HEK293T (cell line): Measurements from ENCODE around the gene COQ10B.
"Not testable (repeated sequence)": the region's sequence is repeated elsewhere in the genome, so short reads cannot be mapped to it uniquely, and the experiment has no call there.

Experiments used
- CTCF ChIA-PET: fragments of 350-600 bp; formaldehyde crosslinking; extraction: SDS; loops from one replicate; lab custom pipeline; 2021; ENCODE audit warnings: antibody characterized with exemption, inconsistent platforms; lab: Yijun Ruan, JAX
- POLR2A ChIA-PET: fragments of 350-600 bp; formaldehyde crosslinking; extraction: SDS; loops from one replicate; lab custom pipeline; 2020; ENCODE audit warnings: antibody characterized with exemption, inconsistent platforms; lab: Yijun Ruan, JAX
- DNase-seq: peaks from one replicate; pipeline ENCODE4 v3.0.0; 2012; ENCODE audit warnings: mixed read lengths; ENCODE audit errors: extremely low spot score
- ARNT ChIP-seq: fragments of 450-650 bp; IDR thresholded peaks from 2 replicates; pipeline ENCODE4 v1.6.1; 2017; ENCODE audit warnings: mild to moderate bottlenecking
- BHLHE40 ChIP-seq: fragments of 450-650 bp; IDR thresholded peaks from 2 replicates; pipeline ENCODE4 v1.6.1; 2016; ENCODE audit warnings: mild to moderate bottlenecking, moderate library complexity, borderline replicate concordance
- CTBP1 ChIP-seq: fragments of 450-650 bp; IDR thresholded peaks from 2 replicates; pipeline ENCODE4 v1.6.1; 2016; ENCODE audit warnings: borderline replicate concordance
- ELF4 ChIP-seq: fragments of 450-650 bp; IDR thresholded peaks from 2 replicates; pipeline ENCODE4 v1.6.1; 2017; ENCODE audit warnings: antibody characterized with exemption
- FOXA1 ChIP-seq: fragments of 450-650 bp; IDR thresholded peaks from 2 replicates; pipeline ENCODE4 v1.6.1; 2016; ENCODE audit warnings: mild to moderate bottlenecking
- FOXK2 ChIP-seq: fragments of 450-650 bp; IDR thresholded peaks from 2 replicates; pipeline ENCODE4 v1.6.1; 2016; ENCODE audit warnings: mild to moderate bottlenecking
- FOXM1 ChIP-seq: fragments of 450-650 bp; IDR thresholded peaks from 2 replicates; pipeline ENCODE4 v1.6.1; 2017; ENCODE audit warnings: mild to moderate bottlenecking, borderline replicate concordance
- HDGF ChIP-seq: fragments of 450-650 bp; IDR thresholded peaks from 2 replicates; pipeline ENCODE4 v1.6.1; 2017; ENCODE audit warnings: antibody characterized with exemption, borderline replicate concordance
- L3MBTL2 ChIP-seq: fragments of 450-650 bp; conservative IDR thresholded peaks from 2 replicates; pipeline ENCODE4 v1.6.1; 2016; ENCODE audit warnings: mild to moderate bottlenecking
- LEF1 ChIP-seq: fragments of 450-650 bp; IDR thresholded peaks from 2 replicates; pipeline ENCODE4 v1.6.1; 2017; ENCODE audit warnings: mild to moderate bottlenecking, borderline replicate concordance
- NFRKB ChIP-seq: fragments of 450-650 bp; IDR thresholded peaks from 2 replicates; pipeline ENCODE4 v1.6.1; 2016; ENCODE audit warnings: mild to moderate bottlenecking, moderate library complexity
- SP1 ChIP-seq: fragments of 450-650 bp; IDR thresholded peaks from 2 replicates; pipeline ENCODE4 v1.6.1; 2017
- SUZ12 ChIP-seq: fragments of 450-650 bp; IDR thresholded peaks from 2 replicates; pipeline ENCODE4 v1.6.1; 2016; ENCODE audit warnings: mild to moderate bottlenecking
- TARDBP ChIP-seq: fragments of 450-650 bp; IDR thresholded peaks from 2 replicates; pipeline ENCODE4 v1.6.1; 2016
- ZNF384 ChIP-seq: fragments of 450-650 bp; IDR thresholded peaks from 2 replicates; pipeline ENCODE4 v1.6.1; 2016
- TF ChIP-seq, protein P1 (sequence below): fragments of 450-650 bp; IDR thresholded peaks from 2 replicates; pipeline ENCODE4 v1.6.1; 2016

COQ10B gene

DNA sequence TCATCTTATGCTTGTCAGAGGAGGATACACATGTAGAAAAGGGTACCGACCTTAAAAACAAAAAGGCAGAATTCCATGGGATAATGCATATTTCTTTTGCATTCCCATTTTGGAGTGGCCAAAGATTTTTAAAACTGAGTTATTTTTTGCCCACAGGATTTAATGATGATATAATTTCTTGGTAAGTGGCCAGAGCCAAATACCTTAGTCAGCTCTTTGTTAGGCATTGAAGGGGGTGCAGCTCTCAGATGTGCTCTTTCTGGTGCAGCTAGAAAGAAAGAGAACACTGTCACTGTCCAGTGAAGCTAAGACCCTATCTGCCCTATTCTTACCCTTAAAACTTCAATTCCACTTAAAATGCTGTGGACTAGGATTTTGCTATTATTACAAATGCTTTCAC, 10.8 kb downstream of the COQ10B start:
- ChIA-PET CTCF (no interaction called here), POLR2A (interaction anchor here (0.7 to 1.0 kb wide), 2 partner anchors 11 to 17 kb away, joined by 3 to 5 read pairs; partner anchors contain the start of gene COQ10B)
- DNase-seq = no peak
- TF ChIP-seq ELF4 (no peak), CTBP1 (no peak), FOXA1 (no peak), BHLHE40 (no peak), SUZ12 (no peak), ARNT (no peak), LEF1 (no peak), HDGF (no peak)
- TF ChIP-seq, protein P1, sequence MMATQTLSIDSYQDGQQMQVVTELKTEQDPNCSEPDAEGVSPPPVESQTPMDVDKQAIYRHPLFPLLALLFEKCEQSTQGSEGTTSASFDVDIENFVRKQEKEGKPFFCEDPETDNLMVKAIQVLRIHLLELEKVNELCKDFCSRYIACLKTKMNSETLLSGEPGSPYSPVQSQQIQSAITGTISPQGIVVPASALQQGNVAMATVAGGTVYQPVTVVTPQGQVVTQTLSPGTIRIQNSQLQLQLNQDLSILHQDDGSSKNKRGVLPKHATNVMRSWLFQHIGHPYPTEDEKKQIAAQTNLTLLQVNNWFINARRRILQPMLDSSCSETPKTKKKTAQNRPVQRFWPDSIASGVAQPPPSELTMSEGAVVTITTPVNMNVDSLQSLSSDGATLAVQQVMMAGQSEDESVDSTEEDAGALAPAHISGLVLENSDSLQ = no peak

DNA sequence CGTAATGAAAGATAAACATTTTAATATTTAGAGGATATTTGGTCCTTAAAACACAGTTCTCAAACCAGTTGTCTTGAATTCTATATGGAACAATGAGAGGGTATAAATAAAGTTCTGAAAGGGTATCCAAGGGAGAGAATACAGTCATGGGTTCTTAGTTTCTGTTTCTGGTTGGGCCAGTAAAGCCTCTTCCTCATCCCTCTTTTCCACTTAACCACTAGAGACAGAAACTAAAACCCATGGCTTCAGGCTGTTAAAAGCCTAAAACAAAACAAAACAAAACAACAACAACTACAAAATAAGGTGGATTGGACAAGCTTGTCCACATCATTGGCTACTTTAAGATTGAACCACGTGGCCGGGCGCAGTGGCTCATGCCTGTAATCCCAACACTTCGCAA, 18.8 kb downstream of the COQ10B start:
- CTCF ChIA-PET = no interaction called here
- POLR2A ChIA-PET = no interaction called here
- no peak for TF ChIP-seq SUZ12
- no peak for TF ChIP-seq TARDBP
- TF ChIP-seq HDGF = no peak
- TF ChIP-seq BHLHE40 = no peak
- no peak for TF ChIP-seq SP1
- no peak for DNase-seq

DNA sequence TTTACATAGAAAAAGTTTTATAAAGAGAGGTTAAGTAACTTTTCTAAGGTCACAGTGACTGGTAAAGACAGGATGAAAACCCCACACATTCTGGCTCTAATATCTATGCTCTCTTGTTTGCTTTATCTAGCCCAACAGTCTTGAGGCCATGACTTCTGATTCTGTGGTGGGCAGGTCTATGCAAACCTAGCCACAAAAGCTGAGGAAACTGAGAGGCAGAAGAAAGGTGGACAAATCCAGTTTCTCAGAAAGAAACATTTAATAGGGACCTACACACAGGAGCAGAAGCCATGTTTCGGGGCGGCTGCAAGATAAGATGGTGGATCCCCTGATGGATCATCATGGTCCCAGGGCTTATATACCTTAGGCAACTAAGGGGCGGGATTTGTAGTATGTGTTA, 24.4 kb downstream of the COQ10B start:
- CTCF ChIA-PET = no interaction called here
- POLR2A ChIA-PET = interaction anchor here (0.8 kb wide), 1 partner anchor 25 kb away, joined by 3 read pairs; the partner anchor contains the start of gene COQ10B
- no peak for DNase-seq
- TF ChIP-seq LEF1 (no peak), FOXK2 (no peak), FOXA1 (no peak), ZNF384 (no peak), NFRKB (no peak), FOXM1 (no peak)

DNA sequence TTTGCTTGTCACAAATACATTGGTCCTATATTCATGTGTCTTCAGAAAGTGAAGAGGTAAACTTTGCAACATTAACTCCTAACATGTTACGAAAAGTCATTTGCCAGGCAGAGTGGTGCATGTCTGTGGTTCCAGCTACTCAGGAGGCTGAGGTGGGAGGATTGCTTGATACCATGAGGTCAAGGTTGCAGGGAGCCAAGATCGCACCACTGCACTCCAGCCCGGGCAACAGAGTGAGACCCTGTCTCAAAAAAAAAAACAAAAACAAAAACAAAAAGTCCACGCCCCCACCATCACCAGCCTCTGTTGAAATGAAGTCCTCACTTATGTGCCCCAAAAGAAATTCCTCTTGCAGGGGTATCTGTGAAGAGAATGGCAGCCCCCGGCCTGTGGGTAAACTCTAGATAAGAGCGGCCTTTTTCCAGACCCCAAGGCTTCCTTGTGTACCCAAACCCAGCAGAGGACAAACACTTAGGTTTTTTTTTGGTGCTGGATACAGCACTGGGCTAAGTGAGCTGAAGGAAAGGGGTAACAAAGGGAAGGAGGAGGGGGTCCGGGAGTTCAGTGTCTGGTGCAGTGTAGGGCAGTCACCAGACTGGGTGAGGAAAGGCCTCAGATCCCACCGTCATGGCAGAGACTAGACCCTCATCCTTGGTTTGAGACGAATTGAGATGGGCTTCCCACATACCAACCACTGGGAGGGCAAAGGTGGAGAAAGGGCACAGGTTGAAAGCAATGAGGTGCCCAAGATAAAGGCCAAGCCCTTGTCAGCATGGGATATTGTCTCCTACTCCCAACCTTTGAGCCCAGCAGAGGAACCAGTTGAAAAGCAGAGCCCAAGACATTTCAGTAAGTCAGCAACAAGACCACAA, 27.0 kb downstream of the COQ10B start:
- DNase-seq = no peak
- ChIA-PET CTCF (no interaction called here), POLR2A (interaction anchor here (0.5 kb wide), 1 partner anchor 16 kb away, joined by 3 read pairs; no protein-coding TSS in a partner anchor)
- TF ChIP-seq ELF4 = no peak
- no peak for TF ChIP-seq CTBP1
- TF ChIP-seq BHLHE40 = no peak
- TF ChIP-seq, protein P1 = no peak
- no peak for TF ChIP-seq L3MBTL2
- TF ChIP-seq HDGF = no peak
- TF ChIP-seq SUZ12 = no peak
- TF ChIP-seq FOXM1 = no peak
- TF ChIP-seq ARNT = no peak
- no peak for TF ChIP-seq LEF1

DNA sequence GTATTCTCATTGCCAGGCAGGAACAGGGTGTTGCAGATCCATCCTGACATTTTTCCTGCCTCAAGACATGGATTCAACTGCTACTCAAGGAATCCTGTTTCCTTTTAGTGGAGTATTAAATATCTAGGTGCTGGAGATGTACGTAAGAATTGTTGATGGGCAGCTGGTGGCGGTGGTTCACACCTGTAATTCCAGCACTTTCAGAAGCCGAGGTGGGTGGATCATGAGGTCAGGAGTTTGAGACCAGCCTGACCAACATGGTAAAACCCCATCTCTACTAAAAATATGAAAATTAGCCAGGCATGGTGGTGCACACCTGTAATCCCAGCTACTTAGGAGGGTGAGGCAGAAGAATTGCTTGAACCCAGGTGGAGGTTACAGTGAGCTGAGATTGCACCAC, 30.9 kb downstream of the COQ10B start:
- DNase-seq, CTCF ChIA-PET, POLR2A ChIA-PET: not testable (repeated sequence)

DNA sequence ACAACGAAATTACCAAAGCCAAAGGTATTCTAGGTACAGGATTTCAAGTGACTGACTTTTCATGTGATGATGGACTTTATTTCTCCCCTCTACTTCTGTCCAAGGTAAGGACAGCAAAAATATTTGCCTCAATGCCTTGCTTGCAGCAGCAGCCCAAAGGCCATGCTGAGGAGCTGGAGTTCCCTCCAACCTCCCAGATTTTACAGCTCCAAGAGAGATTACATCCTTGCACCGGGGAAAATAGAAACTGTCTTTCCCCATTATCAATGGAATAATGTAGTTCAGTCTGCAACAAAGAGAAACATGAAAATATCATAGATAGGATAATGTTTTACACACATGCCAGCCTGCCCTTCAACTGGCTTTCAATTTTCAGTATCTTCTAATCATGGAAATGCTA, 32.8 kb downstream of the COQ10B start:
- TF ChIP-seq FOXA1 = no peak
- no peak for TF ChIP-seq HDGF
- TF ChIP-seq, protein P1 = no peak
- no peak for TF ChIP-seq TARDBP
- TF ChIP-seq FOXK2 = no peak
- TF ChIP-seq SUZ12 = no peak
- TF ChIP-seq ARNT = no peak
- CTCF ChIA-PET = no interaction called here
- POLR2A ChIA-PET = interaction anchor here (1.0 kb wide), 1 partner anchor 14 kb away, joined by 3 read pairs; the partner anchor contains the start of genes HSPD1 and HSPE1
- DNase-seq = no peak

DNA sequence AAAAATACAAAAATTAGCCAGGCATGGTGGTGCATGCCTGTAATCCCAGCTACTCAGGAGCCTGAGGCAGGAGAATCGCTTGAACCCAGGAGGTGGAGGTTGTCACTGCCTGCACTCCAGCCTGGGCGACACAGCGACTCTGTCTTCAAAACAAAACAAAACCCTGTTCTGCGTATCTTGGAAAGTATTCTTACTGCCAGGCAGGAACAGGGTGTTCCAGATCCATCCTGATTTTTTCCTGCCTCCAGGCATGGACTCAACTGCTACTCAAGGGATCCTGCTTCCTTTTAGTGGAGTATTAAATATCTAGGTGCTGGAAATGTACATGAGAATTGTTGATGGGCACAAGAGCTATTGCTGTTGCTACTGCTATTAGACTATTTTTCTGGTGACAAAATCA, 34.0 kb downstream of the COQ10B start:
- DNase-seq = no peak
- ChIA-PET CTCF (no interaction called here), POLR2A (no interaction called here)
- TF ChIP-seq, protein P1 = no peak
- no peak for TF ChIP-seq SUZ12
- no peak for TF ChIP-seq L3MBTL2
- TF ChIP-seq ELF4 = no peak
- no peak for TF ChIP-seq SP1
- no peak for TF ChIP-seq FOXA1
- no peak for TF ChIP-seq TARDBP
- no peak for TF ChIP-seq ARNT
- TF ChIP-seq HDGF = no peak
- no peak for TF ChIP-seq CTBP1
- TF ChIP-seq FOXK2 = no peak
- no peak for TF ChIP-seq FOXM1
- TF ChIP-seq ZNF384 = no peak
- no peak for TF ChIP-seq BHLHE40
- TF ChIP-seq NFRKB = no peak
- no peak for TF ChIP-seq LEF1
